Kidney tubule cell (primary cell): Measurements from ENCODE around the gene RGS7.
"Not testable (repeated sequence)": the region's sequence is repeated elsewhere in the genome, so short reads cannot be mapped to it uniquely, and the experiment has no call there.

Experiments
- DNase-seq: peaks from one replicate; pipeline ENCODE4 v3.0.0-alpha.2; 2018; ENCODE audit warnings: low spot score

Gene RGS7

GRCh38 chr1:241331328-241332036, 25.5 kb downstream of the RGS7 start:
- DNase-seq = no peak

- no peak for DNase-seq
These were observed 26.2 kb downstream of the RGS7 start for GRCh38 chr1:241330619-241331327.

GRCh38 chr1:241325456-241325855, 31.5 kb downstream of the RGS7 start:
- DNase-seq = no peak

GRCh38 chr1:241323514-241324195, 33.4 kb downstream of the RGS7 start:
- DNase-seq = peak; percentile 29

- DNase-seq = no peak
These were observed 39.3 kb downstream of the RGS7 start for GRCh38 chr1:241317676-241318075.

GRCh38 chr1:241316372-241316771, 40.6 kb downstream of the RGS7 start:
- no peak for DNase-seq

GRCh38 chr1:241311056-241311746, 45.8 kb downstream of the RGS7 start:
- DNase-seq = peak; percentile 1

- peak; percentile 13 for DNase-seq
These were observed 46.6 kb downstream of the RGS7 start for GRCh38 chr1:241310451-241310850.

- no peak for DNase-seq
These were observed 47.4 kb downstream of the RGS7 start for GRCh38 chr1:241309651-241310050.

GRCh38 chr1:241308471-241308870, 48.5 kb downstream of the RGS7 start:
- no peak for DNase-seq

GRCh38 chr1:241308011-241308410, 49.0 kb downstream of the RGS7 start:
- no peak for DNase-seq

GRCh38 chr1:241306125-241306790, 50.7 kb downstream of the RGS7 start:
- DNase-seq = no peak

GRCh38 chr1:241302024-241302423, 55.0 kb downstream of the RGS7 start:
- not testable (repeated sequence) for DNase-seq

GRCh38 chr1:241299347-241299746, 57.7 kb downstream of the RGS7 start:
- DNase-seq = no peak

- DNase-seq = no peak
These were observed 64.0 kb downstream of the RGS7 start for GRCh38 chr1:241292973-241293372.

- DNase-seq = not testable (repeated sequence)
These were observed 65.5 kb downstream of the RGS7 start for GRCh38 chr1:241291548-241291947.

GRCh38 chr1:241286486-241286885, 70.5 kb downstream of the RGS7 start:
- no peak for DNase-seq

GRCh38 chr1:241276391-241276790, 80.6 kb downstream of the RGS7 start:
- DNase-seq = no peak

- DNase-seq = no peak
These were observed 81.0 kb downstream of the RGS7 start for GRCh38 chr1:241275981-241276380.

- no peak for DNase-seq
These were observed 81.8 kb downstream of the RGS7 start for GRCh38 chr1:241275226-241275625.

- DNase-seq = no peak
These were observed 82.3 kb downstream of the RGS7 start for GRCh38 chr1:241274693-241275092.

GRCh38 chr1:241272828-241273227, 84.2 kb downstream of the RGS7 start:
- DNase-seq = no peak
